ENCODE results near the gene PLLP. TPM values are rescaled to one million over a fixed set of nuclear protein-coding genes. Genes with fewer than 3 reads are reported as not detected.

Gene PLLP
- total RNA-seq, 1 donor from 2014 or later: 3.3 TPM

- no peak overlapping the region for H3K27ac Mint-ChIP-seq (ENCODE audit: unreplicated experiment)
- peaks cover 6% of the 10 kb centered on the region for H3K27me3 Mint-ChIP-seq (ENCODE audit: unreplicated experiment)
- H3K4me3 Mint-ChIP-seq (ENCODE audit: unreplicated experiment): no peak overlapping the region
- H3K36me3 Mint-ChIP-seq (ENCODE audit: low read depth, unreplicated experiment): no peaks in the 10 kb centered on the region
- no peaks in the 10 kb centered on the region for H3K4me1 Mint-ChIP-seq (ENCODE audit: unreplicated experiment)
- H3K9me3 Mint-ChIP-seq (ENCODE audit: unreplicated experiment): no peaks in the 10 kb centered on the region
- DNase-seq (ENCODE audit: low spot score): no peak
- no peak for TF ChIP-seq CTCF (IDR thresholded peaks at IDR 0.05; ENCODE audit: unreplicated experiment)
Measured at GRCh38 chr16:57273826-57274225, 10.6 kb downstream of the PLLP start.

GRCh38 chr16:57273359-57273758, 11.1 kb downstream of the PLLP start:
- Mint-ChIP-seq H3K4me1 (ENCODE audit: unreplicated experiment) (no peaks in the 10 kb centered on the region), H3K36me3 (ENCODE audit: low read depth, unreplicated experiment) (no peaks in the 10 kb centered on the region), H3K9me3 (ENCODE audit: unreplicated experiment) (no peaks in the 10 kb centered on the region), H3K4me3 (ENCODE audit: unreplicated experiment) (no peak overlapping the region), H3K27me3 (ENCODE audit: unreplicated experiment) (peaks cover 6% of the 10 kb centered on the region), H3K27ac (ENCODE audit: unreplicated experiment) (no peak overlapping the region)
- TF ChIP-seq CTCF (IDR thresholded peaks at IDR 0.05; ENCODE audit: unreplicated experiment): no peak
- DNase-seq (ENCODE audit: low spot score): no peak

- TF ChIP-seq CTCF (IDR thresholded peaks at IDR 0.05; ENCODE audit: unreplicated experiment): no peak
Measured at GRCh38 chr16:57271867-57272495, 12.5 kb downstream of the PLLP start.

GRCh38 chr16:57271063-57271345, 13.5 kb downstream of the PLLP start:
- Mint-ChIP-seq H3K36me3 (ENCODE audit: low read depth, unreplicated experiment) (no peaks in the 10 kb centered on the region), H3K4me1 (ENCODE audit: unreplicated experiment) (peaks cover 5% of the 10 kb centered on the region), H3K4me3 (ENCODE audit: unreplicated experiment) (no peak overlapping the region), H3K27ac (ENCODE audit: unreplicated experiment) (no peak overlapping the region), H3K9me3 (ENCODE audit: unreplicated experiment) (no peaks in the 10 kb centered on the region), H3K27me3 (ENCODE audit: unreplicated experiment) (peaks cover 6% of the 10 kb centered on the region)
- no peak for DNase-seq (ENCODE audit: low spot score)
- TF ChIP-seq CTCF (IDR thresholded peaks at IDR 0.05; ENCODE audit: unreplicated experiment): no peak

More at GRCh38 chr16:57271867-57272495, 12.5 kb downstream of the PLLP start:
- Mint-ChIP-seq H3K27ac (ENCODE audit: unreplicated experiment) (no peak overlapping the region), H3K4me3 (ENCODE audit: unreplicated experiment) (no peak overlapping the region), H3K9me3 (ENCODE audit: unreplicated experiment) (no peaks in the 10 kb centered on the region), H3K4me1 (ENCODE audit: unreplicated experiment) (no peaks in the 10 kb centered on the region), H3K27me3 (ENCODE audit: unreplicated experiment) (peaks cover 4% of the 10 kb centered on the region), H3K36me3 (ENCODE audit: low read depth, unreplicated experiment) (no peaks in the 10 kb centered on the region)
- DNase-seq (ENCODE audit: low spot score): no peak

- Mint-ChIP-seq H3K4me3 (ENCODE audit: unreplicated experiment) (no peak overlapping the region), H3K27me3 (ENCODE audit: unreplicated experiment) (peaks cover 6% of the 10 kb centered on the region), H3K36me3 (ENCODE audit: low read depth, unreplicated experiment) (no peaks in the 10 kb centered on the region), H3K4me1 (ENCODE audit: unreplicated experiment) (peaks cover 5% of the 10 kb centered on the region), H3K27ac (ENCODE audit: unreplicated experiment) (no peak overlapping the region), H3K9me3 (ENCODE audit: unreplicated experiment) (no peaks in the 10 kb centered on the region)
- TF ChIP-seq CTCF (IDR thresholded peaks at IDR 0.05; ENCODE audit: unreplicated experiment): no peak
- DNase-seq (ENCODE audit: low spot score): no peak
Measured at GRCh38 chr16:57270221-57271062, 14.0 kb downstream of the PLLP start.

Data from endothelial cell (in vitro differentiated cells).